Keratinocyte (primary cell): ENCODE measurements around the gene CLPSL2.

Experiments
- CTCF ChIP-seq, 3 experiments: IDR thresholded peaks in 1 of 3; conservative IDR thresholded peaks in 1 of 3; optimal IDR thresholded peaks in 1 of 3; 2 replicates in 2 of 3; 3 replicates in 1 of 3; pipeline versions ENCODE3 to v1.5.1; 2011; ENCODE audit warnings: low read length in 3 of 3, mild to moderate bottlenecking in 3 of 3, moderate library complexity in 2 of 3, control low read depth in 1 of 3, inconsistent platforms in 1 of 3; ENCODE audit not compliant: insufficient read depth in 2 of 3; ENCODE audit errors: extremely low read depth in 1 of 3
- EZH2 ChIP-seq: IDR thresholded peaks from one replicate; pipeline ENCODE4 v1.6.1; 2012; ENCODE audit warnings: inconsistent platforms, mild to moderate bottlenecking, low read length, moderate library complexity

- TF ChIP-seq CTCF (optimal IDR thresholded peaks at IDR 0.05 in 1 of 3, IDR thresholded peaks at IDR 0.05 in 1 of 3, conservative IDR thresholded peaks at IDR 0.05 in 1 of 3; ENCODE audit: extremely low read depth in 1 of 3, insufficient read depth in 2 of 3, low read length in 3 of 3) (no peak), EZH2 (no peak)
These were observed 25.8 kb upstream of the CLPSL2 start for GRCh38 chr6:35750557-35750956.
